Glomerular visceral epithelial cell (primary cell): Measurements from ENCODE around the gene GATA1.

Experiments
- DNase-seq: peaks from one replicate; pipeline ENCODE4 v3.0.0-alpha.2; 2016; ENCODE audit errors: extremely low spot score

Gene GATA1

GRCh38 chrX:48785186-48785539, 1.2 kb upstream of the GATA1 start:
- no peak for DNase-seq

- DNase-seq: no peak
Observed at GRCh38 chrX:48785540-48786214, 713 bp upstream of the GATA1 start.

- DNase-seq: no peak
Observed at GRCh38 chrX:48786825-48787504, 575 bp downstream of the GATA1 start.

GRCh38 chrX:48787505-48788443, 1.4 kb downstream of the GATA1 start:
- no peak for DNase-seq

GRCh38 chrX:48789366-48790220, 3.2 kb downstream of the GATA1 start:
- DNase-seq: no peak

- DNase-seq: no peak
Observed at GRCh38 chrX:48790477-48790876, 4.1 kb downstream of the GATA1 start.

- DNase-seq: no peak
Observed at GRCh38 chrX:48791063-48791820, 4.9 kb downstream of the GATA1 start.

GRCh38 chrX:48792219-48792618, 5.8 kb downstream of the GATA1 start:
- no peak for DNase-seq

- no peak for DNase-seq
Observed at GRCh38 chrX:48793935-48794334, 7.5 kb downstream of the GATA1 start.

- DNase-seq: no peak
Observed at GRCh38 chrX:48794340-48794910, 8.0 kb downstream of the GATA1 start.

GRCh38 chrX:48794911-48795515, 8.6 kb downstream of the GATA1 start:
- peak; percentile 55 for DNase-seq

- no peak for DNase-seq
Observed at GRCh38 chrX:48798318-48798717, 11.9 kb downstream of the GATA1 start.

- no peak for DNase-seq
Observed at GRCh38 chrX:48800574-48801279, 14.3 kb downstream of the GATA1 start.

- peak; percentile 97 for DNase-seq
Observed at GRCh38 chrX:48801280-48802088, 15.1 kb downstream of the GATA1 start, which contains the start of gene HDAC6. Gene HDAC6, plus strand, starts transcription at chrX:48802067. Its CDS starts 626 bp downstream, at chrX:48802693.

GRCh38 chrX:48802089-48802904, 15.9 kb downstream of the GATA1 start:
- peak; percentile 85 for DNase-seq

- DNase-seq: no peak
Observed at GRCh38 chrX:48802905-48803200, 16.5 kb downstream of the GATA1 start.

GRCh38 chrX:48806081-48806480, 19.7 kb downstream of the GATA1 start:
- DNase-seq: no peak

- no peak for DNase-seq
Observed at GRCh38 chrX:48813644-48814043, 27.3 kb downstream of the GATA1 start.
